ENCODE measurements around the gene DLGAP1. TPM values are rescaled to one million over a fixed set of nuclear protein-coding genes. Genes with fewer than 3 reads are reported as not detected.

The DLGAP1 gene
- total RNA-seq, 1 experiment from 2014 or later = 23.2 TPM

DNA sequence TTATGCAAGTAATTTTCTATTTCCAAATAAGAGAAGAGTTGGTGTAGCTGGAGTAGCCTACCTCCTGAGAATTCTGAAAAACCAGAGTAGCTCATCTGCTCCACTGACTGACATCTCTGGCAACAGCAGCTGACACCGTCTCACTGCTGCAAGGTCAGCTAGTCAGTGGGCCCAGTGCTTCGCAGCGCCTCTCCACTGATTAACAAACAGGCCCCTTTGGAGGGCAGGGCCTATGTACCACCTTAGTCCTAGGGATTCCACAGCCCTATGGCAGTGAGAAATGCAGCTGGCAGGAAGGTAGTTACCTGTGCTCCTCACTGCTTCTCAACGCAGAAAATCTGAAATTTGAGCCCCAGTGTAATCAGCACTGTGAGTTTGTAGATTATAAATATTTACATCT, 97.5 kb downstream of the DLGAP1 start:
- Histone ChIP-seq H3K9ac (ENCODE audit: extremely low read depth, insufficient read length, low read length) (no peak overlapping the region), H3K23me2 (ENCODE audit: insufficient read length, low read depth, low read length, poor library complexity, severe bottlenecking) (no peaks in the 10 kb centered on the region), H3K27me3 (ENCODE audit: insufficient read depth, low read length) (no peaks in the 10 kb centered on the region), H4K5ac (ENCODE audit: insufficient read length, low read depth, low read length) (no peak overlapping the region), H4K91ac (ENCODE audit: insufficient read length, low read depth, low read length) (no peak overlapping the region), H2BK5ac (ENCODE audit: insufficient read length, low read length) (no peak overlapping the region), H2BK15ac (ENCODE audit: low read depth, low read length) (no peak overlapping the region), H3K4me2 (ENCODE audit: insufficient read depth, insufficient read length, low read length) (no peak overlapping the region), H3K79me2 (ENCODE audit: insufficient read depth, low read length) (no peaks in the 10 kb centered on the region), H3K14ac (ENCODE audit: insufficient read depth, low read length) (no peak overlapping the region), H3K4ac (ENCODE audit: low read depth, low read length) (no peak overlapping the region), H3K9me3 (ENCODE audit: control insufficient read depth, low read depth, low read length) (no peaks in the 10 kb centered on the region), H3K4me1 (ENCODE audit: insufficient read depth, low read length) (peaks cover 11% of the 10 kb centered on the region), H2BK120ac (ENCODE audit: low read depth, low read length, poor library complexity, severe bottlenecking) (no peak overlapping the region), H4K8ac (replicated peaks; ENCODE audit: insufficient read length, low read depth, low read length) (no peak overlapping the region), H3K56ac (ENCODE audit: insufficient read length, low read depth, low read length) (no peak overlapping the region), H3K18ac (ENCODE audit: insufficient read length, low read depth, low read length) (no peak overlapping the region), H2AK5ac (ENCODE audit: insufficient read length, low read length) (no peak overlapping the region), H3K27ac (ENCODE audit: insufficient read length, low read depth, low read length) (no peak overlapping the region), H2BK12ac (ENCODE audit: insufficient read length, low read depth, low read length) (no peak overlapping the region), H3T11ph (ENCODE audit: low read length) (no peak overlapping the region), H3K23ac (ENCODE audit: insufficient read length, low read depth, low read length) (no peak overlapping the region), H2BK20ac (ENCODE audit: low read depth, low read length, poor library complexity, severe bottlenecking) (no peak overlapping the region), H3K79me1 (ENCODE audit: insufficient read depth, low read depth, low read length, poor library complexity, severe bottlenecking) (no peaks in the 10 kb centered on the region), H2AFZ (ENCODE audit: low read length) (no peak overlapping the region), H4K20me1 (ENCODE audit: control insufficient read depth, insufficient read depth, insufficient read length) (no peaks in the 10 kb centered on the region)
- Mint-ChIP-seq H3K27ac (no peak overlapping the region; a peak in 1 of 7 replicates), H3K27me3 (ENCODE audit: low read depth) (no peaks in the 10 kb centered on the region), H3K9me3 (no peaks in the 10 kb centered on the region), H3K4me3 (no peak overlapping the region), H3K4me1 (peaks cover 58% of the 10 kb centered on the region in 2 experiments), H3K36me3 (ENCODE audit: insufficient read depth in 1 of 3, low read depth in 3 of 3) (no peaks in the 10 kb centered on the region)
- TF ChIP-seq, protein P1, sequence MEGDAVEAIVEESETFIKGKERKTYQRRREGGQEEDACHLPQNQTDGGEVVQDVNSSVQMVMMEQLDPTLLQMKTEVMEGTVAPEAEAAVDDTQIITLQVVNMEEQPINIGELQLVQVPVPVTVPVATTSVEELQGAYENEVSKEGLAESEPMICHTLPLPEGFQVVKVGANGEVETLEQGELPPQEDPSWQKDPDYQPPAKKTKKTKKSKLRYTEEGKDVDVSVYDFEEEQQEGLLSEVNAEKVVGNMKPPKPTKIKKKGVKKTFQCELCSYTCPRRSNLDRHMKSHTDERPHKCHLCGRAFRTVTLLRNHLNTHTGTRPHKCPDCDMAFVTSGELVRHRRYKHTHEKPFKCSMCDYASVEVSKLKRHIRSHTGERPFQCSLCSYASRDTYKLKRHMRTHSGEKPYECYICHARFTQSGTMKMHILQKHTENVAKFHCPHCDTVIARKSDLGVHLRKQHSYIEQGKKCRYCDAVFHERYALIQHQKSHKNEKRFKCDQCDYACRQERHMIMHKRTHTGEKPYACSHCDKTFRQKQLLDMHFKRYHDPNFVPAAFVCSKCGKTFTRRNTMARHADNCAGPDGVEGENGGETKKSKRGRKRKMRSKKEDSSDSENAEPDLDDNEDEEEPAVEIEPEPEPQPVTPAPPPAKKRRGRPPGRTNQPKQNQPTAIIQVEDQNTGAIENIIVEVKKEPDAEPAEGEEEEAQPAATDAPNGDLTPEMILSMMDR (conservative IDR thresholded peaks at IDR 0.05) = no peak
- DNase-seq = no peak
- WGBS (ENCODE audit: extremely low coverage, insufficient read length, low lambda C conversion rate) = no CpG with 5 or more reads among the region's 4 CpGs
